HepG2 (cell line): ENCODE results near the gene KIF3A. TPM values are rescaled to one million over a fixed set of nuclear protein-coding genes. Genes with fewer than 3 reads are reported as not detected.

Experiments used
- ASH2L ChIP-seq: fragments of 300-600, 200-600 bp; sonication (generic); IDR thresholded peaks from 2 replicates; pipeline ENCODE4 v1.7.0; 2017; ENCODE audit warnings: low read depth, mild to moderate bottlenecking, moderate library complexity, mixed read lengths, low read length; ENCODE audit not compliant: insufficient read length
- BCLAF1 ChIP-seq: fragments of 450-650 bp; IDR thresholded peaks from 2 replicates; pipeline ENCODE4 v1.6.1; 2017; ENCODE audit warnings: mild to moderate bottlenecking
- HNRNPL ChIP-seq: fragments of 200-400 bp; formaldehyde crosslinking; IDR thresholded peaks from 2 replicates; pipeline ENCODE4 v1.6.1; 2017; ENCODE audit warnings: mild to moderate bottlenecking, low read depth, low read length
- IKZF5 ChIP-seq: IDR thresholded peaks from 2 replicates; pipeline ENCODE4 v1.6.1; 2018; ENCODE audit warnings: missing genetic modification reagents, mild to moderate bottlenecking, missing compliant biosample characterization
- MTF1 ChIP-seq: sonication (generic); formaldehyde crosslinking; IDR thresholded peaks from 2 replicates; pipeline ENCODE4 v1.5.0; 2020; ENCODE audit warnings: missing genetic modification reagents
- PAF1 ChIP-seq: IDR thresholded peaks from 2 replicates; pipeline ENCODE4 v1.6.1; 2016; ENCODE audit warnings: missing genetic modification reagents, missing compliant biosample characterization
- PLSCR1 ChIP-seq: sonication (generic); formaldehyde crosslinking; IDR thresholded peaks from 2 replicates; pipeline ENCODE4 v1.5.0; 2020; ENCODE audit warnings: missing genetic modification reagents, mild to moderate bottlenecking, borderline replicate concordance
- SALL1 ChIP-seq: sonication (generic); formaldehyde crosslinking; IDR thresholded peaks from 2 replicates; pipeline ENCODE4 v1.8.0; 2022; ENCODE audit warnings: mild to moderate bottlenecking, missing genetic modification reagents
- TCF12 ChIP-seq, 2 experiments: fragments of 450-650 bp in 1 of 2; sonication (generic) in 1 of 2; formaldehyde crosslinking in 1 of 2; IDR thresholded peaks; 2 replicates each; pipeline versions ENCODE4 v1.6.1 to v1.8.0; 2017 to 2022; ENCODE audit warnings: antibody characterized with exemption in 1 of 2, mild to moderate bottlenecking in 1 of 2, missing genetic modification reagents in 1 of 2, moderate library complexity in 1 of 2
- TFDP2 ChIP-seq: sonication (generic); formaldehyde crosslinking; IDR thresholded peaks from 2 replicates; pipeline ENCODE4 v1.4.0; 2020; ENCODE audit warnings: missing genetic modification reagents
- THAP7 ChIP-seq: sonication (generic); formaldehyde crosslinking; IDR thresholded peaks from 2 replicates; pipeline ENCODE4 v1.8.1; 2023; ENCODE audit warnings: mild to moderate bottlenecking, missing genetic modification reagents
- ZNF20 ChIP-seq: sonication (generic); formaldehyde crosslinking; IDR thresholded peaks from 2 replicates; pipeline ENCODE4 v1.4.0; 2020; ENCODE audit warnings: mild to moderate bottlenecking, moderate library complexity, missing genetic modification reagents
- ZNF3 ChIP-seq: IDR thresholded peaks from 2 replicates; pipeline ENCODE4 v1.7.0; 2017; ENCODE audit warnings: inconsistent platforms
- ZNF326 ChIP-seq: sonication (generic); formaldehyde crosslinking; IDR thresholded peaks from 2 replicates; pipeline ENCODE4 v1.4.0; 2020; ENCODE audit warnings: missing genetic modification reagents, borderline replicate concordance
- ZNF414 ChIP-seq: sonication (generic); formaldehyde crosslinking; IDR thresholded peaks from 2 replicates; pipeline ENCODE4 v1.5.0; 2020; ENCODE audit warnings: missing genetic modification reagents
- ZNF468 ChIP-seq: sonication (generic); formaldehyde crosslinking; IDR thresholded peaks from 2 replicates; pipeline ENCODE4 v1.8.0; 2022; ENCODE audit warnings: mild to moderate bottlenecking, moderate library complexity, missing genetic modification reagents
- ZNF496 ChIP-seq: sonication (generic); formaldehyde crosslinking; IDR thresholded peaks from 2 replicates; pipeline ENCODE4 v1.8.1; 2023; ENCODE audit warnings: mild to moderate bottlenecking, moderate library complexity, missing genetic modification reagents; ENCODE audit not compliant: insufficient replicate concordance
- ZNF562 ChIP-seq: sonication (generic); formaldehyde crosslinking; IDR thresholded peaks from 2 replicates; pipeline ENCODE4 v1.8.0; 2022; ENCODE audit warnings: missing genetic modification reagents, borderline replicate concordance
- polyA plus RNA-seq, 8 experiments: library from polyadenylated mRNA; depleted of rRNA in 3 of 8; stranded (reverse) in 7 of 8; unstranded in 1 of 8; fragments of >200 nt; fragmentation: Illumina TruSeq in 4 of 8; extraction: Trizol in 4 of 8; gene quantifications; 2 replicates each; pipeline versions ENCODE4 v1.2.1 to v1.2.3, GENCODE V29; 2011 to 2016; ENCODE audit warnings: low read depth in 4 of 8, missing spikeins in 1 of 8, mixed read lengths in 1 of 8; ENCODE audit not compliant: insufficient read depth in 1 of 8
- total RNA-seq, 5 experiments: library from RNA; depleted of rRNA; stranded (reverse); fragments of >200 nt; fragmentation: Illumina TruSeq; extraction: Trizol; gene quantifications; 2 replicates each; pipeline ENCODE4 v1.2.3, GENCODE V29; 2016; ENCODE audit warnings: low read depth in 1 of 5

The KIF3A gene
- total and polyA plus RNA-seq, 2 of the 13 experiments (the other 11 are each of a cell fraction or from before 2014, with no cell fraction given): 2.3 to 8.4 TPM

GRCh38 chr5:132662925-132663770 lies 74.2 kb downstream of the KIF3A start (continued):
- TF ChIP-seq ZNF496 (CRISPR knock-in tag) (no peak), ZNF326 (CRISPR knock-in tag) (no peak), IKZF5 (no peak), ZNF562 (no peak), THAP7 (CRISPR knock-in tag) (0 out of 2 replicates have a peak, but pooled peaks have one; percentile 40), ZNF3 (CRISPR knock-in tag) (no peak), SALL1 (CRISPR knock-in tag) (0 out of 2 replicates have a peak, but pooled peaks have one; percentile 14), TCF12 (IDR thresholded peaks at IDR 0.05) (no peak), TCF12 (CRISPR knock-in tag; IDR thresholded peaks at IDR 0.05) (no peak), HNRNPL (no peak), PLSCR1 (no peak), PAF1 (CRISPR knock-in tag) (no peak), BCLAF1 (no peak), ZNF414 (CRISPR knock-in tag) (no peak), MTF1 (CRISPR knock-in tag) (no peak), ASH2L (no peak), ZNF20 (CRISPR knock-in tag) (no peak), ZNF468 (0 out of 2 replicates have a peak, but pooled peaks have one; percentile 33), TFDP2 (no peak)
